HEK293T (cell line): ENCODE results near the gene LARP1B.

Experiments
- ARNT ChIP-seq: fragments of 450-650 bp; IDR thresholded peaks from 2 replicates; pipeline ENCODE4 v1.6.1; 2017; ENCODE audit warnings: mild to moderate bottlenecking
- CTBP1 ChIP-seq: fragments of 450-650 bp; IDR thresholded peaks from 2 replicates; pipeline ENCODE4 v1.6.1; 2016; ENCODE audit warnings: borderline replicate concordance
- ELF4 ChIP-seq: fragments of 450-650 bp; IDR thresholded peaks from 2 replicates; pipeline ENCODE4 v1.6.1; 2017; ENCODE audit warnings: antibody characterized with exemption
- FOXA1 ChIP-seq: fragments of 450-650 bp; IDR thresholded peaks from 2 replicates; pipeline ENCODE4 v1.6.1; 2016; ENCODE audit warnings: mild to moderate bottlenecking
- FOXK2 ChIP-seq: fragments of 450-650 bp; IDR thresholded peaks from 2 replicates; pipeline ENCODE4 v1.6.1; 2016; ENCODE audit warnings: mild to moderate bottlenecking
- FOXM1 ChIP-seq: fragments of 450-650 bp; IDR thresholded peaks from 2 replicates; pipeline ENCODE4 v1.6.1; 2017; ENCODE audit warnings: mild to moderate bottlenecking, borderline replicate concordance
- HDGF ChIP-seq: fragments of 450-650 bp; IDR thresholded peaks from 2 replicates; pipeline ENCODE4 v1.6.1; 2017; ENCODE audit warnings: antibody characterized with exemption, borderline replicate concordance
- L3MBTL2 ChIP-seq: fragments of 450-650 bp; conservative IDR thresholded peaks from 2 replicates; pipeline ENCODE4 v1.6.1; 2016; ENCODE audit warnings: mild to moderate bottlenecking
- PKNOX1 ChIP-seq: fragments of 450-650 bp; IDR thresholded peaks from 2 replicates; pipeline ENCODE4 v1.6.1; 2016
- SP1 ChIP-seq: fragments of 450-650 bp; IDR thresholded peaks from 2 replicates; pipeline ENCODE4 v1.6.1; 2017
- TARDBP ChIP-seq: fragments of 450-650 bp; IDR thresholded peaks from 2 replicates; pipeline ENCODE4 v1.6.1; 2016

GRCh38 chr4:128177498-128177897, 116.4 kb downstream of the LARP1B start:
- TF ChIP-seq FOXA1: no peak
- TF ChIP-seq SP1: no peak
- no peak for TF ChIP-seq CTBP1
- no peak for TF ChIP-seq HDGF
- TF ChIP-seq PKNOX1: no peak
- no peak for TF ChIP-seq ELF4
- no peak for TF ChIP-seq L3MBTL2
- TF ChIP-seq FOXM1: no peak
- no peak for TF ChIP-seq TARDBP
- TF ChIP-seq ARNT: no peak
- no peak for TF ChIP-seq FOXK2
